GM15510 (cell line): ENCODE data around the gene USF2.

Experiments used
- POLR2A ChIP-seq: IDR thresholded peaks from 3 replicates; pipeline ENCODE4 v1.6.1; 2011; ENCODE audit warnings: borderline replicate concordance; ENCODE audit not compliant: insufficient read length; ENCODE audit errors: extremely low read depth

USF2 gene

GRCh38 chr19:35287713-35288112 is 19.0 kb downstream of the USF2 start:
- TF ChIP-seq POLR2A: no peak

- TF ChIP-seq POLR2A: no peak
Observed at GRCh38 chr19:35288331-35288730, 19.6 kb downstream of the USF2 start.

GRCh38 chr19:35288906-35289305 is 20.1 kb downstream of the USF2 start:
- TF ChIP-seq POLR2A: no peak

GRCh38 chr19:35290381-35291127 is 21.8 kb downstream of the USF2 start:
- no peak for TF ChIP-seq POLR2A

- no peak for TF ChIP-seq POLR2A
Observed at GRCh38 chr19:35291259-35291658, 22.5 kb downstream of the USF2 start.

- no peak for TF ChIP-seq POLR2A
Observed at GRCh38 chr19:35291916-35292315, 23.2 kb downstream of the USF2 start, which contains the start of gene MAG. TSS of gene MAG (plus strand) at chr19:35292161. CDS start at chr19:35295409, 3,248 bp downstream.

- TF ChIP-seq POLR2A: no peak
Observed at GRCh38 chr19:35292421-35293362, 23.9 kb downstream of the USF2 start.

GRCh38 chr19:35293363-35293739 is 24.6 kb downstream of the USF2 start:
- TF ChIP-seq POLR2A: no peak

- no peak for TF ChIP-seq POLR2A
Observed at GRCh38 chr19:35293808-35294207, 25.0 kb downstream of the USF2 start.

- no peak for TF ChIP-seq POLR2A
Observed at GRCh38 chr19:35294328-35294727, 25.6 kb downstream of the USF2 start.

GRCh38 chr19:35294859-35295791 is 26.4 kb downstream of the USF2 start:
- no peak for TF ChIP-seq POLR2A

GRCh38 chr19:35295792-35296462 is 27.2 kb downstream of the USF2 start:
- TF ChIP-seq POLR2A: no peak

- no peak for TF ChIP-seq POLR2A
Observed at GRCh38 chr19:35296644-35297514, 28.1 kb downstream of the USF2 start.
